ENCODE measurements around the gene VCAM1. TPM values are rescaled to one million over a fixed set of nuclear protein-coding genes. Genes with fewer than 3 reads are reported as not detected.
A peak's percentile ranks its signal among the peaks of the same experiment; 100 is the strongest.

The VCAM1 gene
- total and polyA plus RNA-seq, 9 donors: 19.0 to 91.4 (median 32.1) TPM

GRCh38 chr1:100736324-100736723, 16.8 kb downstream of the VCAM1 start:
- Histone ChIP-seq H3K9me3 (no peaks in the 10 kb centered on the region), H3K27me3 (no peaks in the 10 kb centered on the region), H3K4me1 (ENCODE audit: insufficient read depth) (peaks cover 2% of the 10 kb centered on the region), H3K27ac (no peak overlapping the region), H3K36me3 (no peaks in the 10 kb centered on the region), H3K4me3 (no peak overlapping the region)
- TF ChIP-seq CTCF (IDR thresholded peaks at IDR 0.05): no peak
- TF ChIP-seq POLR2A (IDR thresholded peaks at IDR 0.05): no peak
- TF ChIP-seq EP300 (IDR thresholded peaks at IDR 0.05): no peak
- peak in 4 of 5 donors; percentile 25 to 70 (median 34) for DNase-seq
- 2 to 7% (median 4%) methylated on average over 1 of the region's 1 CpG for WGBS, 3 donors
- intact Hi-C loops (cut with DNase I): no loop called here

DNA sequence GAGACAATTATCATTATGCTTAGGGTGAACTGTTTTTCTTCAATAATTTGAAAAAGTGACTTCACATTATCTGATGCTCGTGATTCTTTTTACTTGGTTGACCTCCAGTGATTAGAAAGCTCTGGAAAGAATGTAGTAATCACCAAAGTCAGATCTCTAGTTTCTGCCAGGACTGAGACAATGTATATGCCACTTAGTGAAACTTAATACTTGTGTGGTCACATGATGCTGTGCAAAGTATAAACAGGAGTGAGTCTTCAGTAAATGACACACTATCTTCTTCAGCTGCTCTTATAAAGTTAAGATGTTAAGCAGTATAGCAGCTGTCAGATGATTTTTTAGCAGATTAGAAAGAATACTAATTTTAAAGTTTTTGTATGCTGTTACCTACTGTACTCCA, 17.2 kb downstream of the VCAM1 start:
- WGBS, 3 donors: 23 to 34% (median 27%) methylated on average over 1 of the region's 1 CpG
- H3K9me3 ChIP-seq: no peaks in the 10 kb centered on the region
- intact Hi-C loops (cut with DNase I): no loop called here
- H3K27ac ChIP-seq: no peak overlapping the region
- TF ChIP-seq EP300 (IDR thresholded peaks at IDR 0.05): no peak
- no peak for TF ChIP-seq CTCF (IDR thresholded peaks at IDR 0.05)
- no peak for TF ChIP-seq POLR2A (IDR thresholded peaks at IDR 0.05)
- peaks cover 2% of the 10 kb centered on the region for H3K4me1 ChIP-seq (ENCODE audit: insufficient read depth)
- H3K4me3 ChIP-seq: no peak overlapping the region
- no peak for DNase-seq
- H3K36me3 ChIP-seq: no peaks in the 10 kb centered on the region
- no peaks in the 10 kb centered on the region for H3K27me3 ChIP-seq

DNA sequence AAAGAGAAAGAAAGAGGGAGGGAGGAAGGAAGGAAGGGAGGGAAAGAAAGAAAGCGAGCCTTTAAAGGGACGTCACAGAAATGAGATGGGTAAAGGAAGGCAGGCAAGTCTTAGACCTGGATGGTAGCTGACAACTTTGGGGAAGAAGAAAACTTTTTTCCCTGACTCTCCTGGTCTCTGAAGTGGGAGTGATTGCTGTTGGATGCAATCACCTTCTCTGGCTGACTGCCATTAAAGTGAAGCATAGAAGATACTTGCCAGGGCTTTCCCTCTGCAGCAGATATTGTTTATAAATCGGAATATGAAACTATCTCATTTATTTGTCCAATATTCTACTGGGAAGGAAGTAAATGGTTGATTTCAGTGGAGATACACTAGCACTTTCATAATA, 27.0 kb downstream of the VCAM1 start:
- Histone ChIP-seq H3K4me3 (no peak overlapping the region), H3K27me3 (no peaks in the 10 kb centered on the region), H3K4me1 (ENCODE audit: insufficient read depth) (no peaks in the 10 kb centered on the region), H3K9me3 (no peaks in the 10 kb centered on the region), H3K36me3 (no peaks in the 10 kb centered on the region), H3K27ac (no peak overlapping the region)
- TF ChIP-seq EP300 (IDR thresholded peaks at IDR 0.05) (no peak), POLR2A (IDR thresholded peaks at IDR 0.05) (no peak), CTCF (IDR thresholded peaks at IDR 0.05) (no peak)
- intact Hi-C loops (cut with DNase I): no loop called here
- DNase-seq: no peak
- WGBS, 3 donors: 70 to 77% (median 75%) methylated on average over 3 of the region's 3 CpGs

DNA sequence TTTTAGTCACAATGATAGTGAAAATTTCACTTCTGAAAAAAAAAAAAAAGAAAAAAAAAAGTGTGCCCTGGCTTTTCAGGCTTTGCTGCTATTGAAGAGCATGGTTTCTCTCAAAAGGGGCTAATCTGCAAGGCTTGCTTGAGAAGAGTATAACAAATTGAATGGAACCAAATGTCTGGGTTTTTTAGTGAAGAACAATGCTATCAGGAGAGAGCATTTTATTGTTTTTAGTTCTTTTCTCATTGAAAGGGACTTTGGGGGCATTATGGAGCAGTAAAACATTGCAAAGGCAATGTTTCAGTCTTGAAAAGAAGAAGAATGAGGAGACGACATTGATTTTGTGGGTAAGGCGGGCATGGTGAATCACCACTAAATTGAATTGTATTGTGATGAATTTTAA, 28.2 kb downstream of the VCAM1 start:
- 96 to 97% (median 97%) methylated on average over 2 of the region's 2 CpGs for WGBS, 3 donors
- Histone ChIP-seq H3K27ac (no peak overlapping the region), H3K9me3 (no peaks in the 10 kb centered on the region), H3K4me3 (no peak overlapping the region), H3K27me3 (no peaks in the 10 kb centered on the region), H3K36me3 (no peaks in the 10 kb centered on the region), H3K4me1 (ENCODE audit: insufficient read depth) (no peaks in the 10 kb centered on the region)
- intact Hi-C loops (cut with DNase I): no loop called here
- DNase-seq: no peak
- TF ChIP-seq CTCF (IDR thresholded peaks at IDR 0.05) (no peak), POLR2A (IDR thresholded peaks at IDR 0.05) (no peak), EP300 (IDR thresholded peaks at IDR 0.05) (no peak)
